ENCODE data around the gene TIMP2. TPM values are rescaled to one million over a fixed set of nuclear protein-coding genes. Genes with fewer than 3 reads are reported as not detected.
A peak's percentile ranks its signal among the peaks of the same experiment; 100 is the strongest.

Gene TIMP2
- total RNA-seq, 1 experiment from 2014 or later = 13.9 TPM

DNA sequence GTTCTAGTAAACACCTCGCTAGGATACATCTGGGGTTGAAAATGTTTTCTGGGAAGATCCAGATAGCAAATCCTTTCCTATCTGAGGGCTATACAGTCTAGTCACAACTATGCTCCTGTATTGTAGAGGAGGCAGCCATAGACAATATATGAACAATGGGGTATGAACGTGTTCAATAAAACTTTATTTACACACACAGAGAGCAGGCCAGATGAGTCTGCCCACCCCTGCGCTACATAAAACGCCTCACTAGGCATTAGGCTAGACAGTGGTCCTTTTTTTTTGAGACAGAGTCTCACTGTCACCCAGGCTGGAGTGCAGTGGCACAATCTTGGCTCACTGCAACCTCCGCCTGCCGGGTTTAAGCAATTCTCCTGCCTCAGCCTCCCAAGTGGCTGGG lies 95.7 kb downstream of the TIMP2 start:
- Histone ChIP-seq H3K4me3 (ENCODE audit: insufficient read depth, low read depth, low read length) (no peak overlapping the region), H3K36me3 (replicated peaks; ENCODE audit: control insufficient read depth, insufficient read depth, low read length) (peaks cover 57% of the 10 kb centered on the region), H3K27me3 (ENCODE audit: control insufficient read depth, insufficient read depth, low read length) (no peaks in the 10 kb centered on the region)
- no peak for DNase-seq

DNA sequence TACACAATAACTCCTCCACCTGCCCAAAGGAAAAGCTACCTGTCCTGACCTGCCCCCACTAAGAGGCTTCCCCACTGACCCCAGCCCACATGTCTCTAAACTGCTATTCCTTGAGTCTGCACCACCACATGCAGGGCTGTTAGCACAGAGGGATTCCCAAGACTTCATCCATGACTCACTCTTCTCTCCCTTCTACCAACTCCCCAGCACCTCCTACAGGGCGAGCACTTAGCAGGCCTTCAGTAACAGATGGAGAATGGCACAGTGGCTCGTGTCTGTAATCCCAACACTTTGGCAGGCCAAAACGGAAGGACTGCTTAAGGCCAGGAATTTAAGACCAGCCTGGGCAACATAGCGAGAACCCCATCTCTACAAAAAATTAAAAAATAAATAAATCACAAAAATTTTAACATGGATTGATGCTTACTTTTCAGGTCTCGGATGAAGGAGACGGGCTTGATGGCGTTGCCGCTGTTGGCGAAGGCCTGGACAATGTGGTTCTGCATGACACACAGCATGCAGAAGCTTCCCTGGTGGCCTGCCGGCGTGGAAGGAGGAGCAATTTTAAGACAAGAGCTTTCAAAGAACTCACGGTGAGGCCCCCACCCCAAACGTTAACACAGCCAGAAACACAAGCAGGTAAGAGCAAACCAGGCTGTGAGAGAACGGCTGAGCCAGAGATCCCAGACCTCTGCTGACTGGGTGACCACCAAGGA lies 96.6 kb downstream of the TIMP2 start:
- peak; percentile 66 for DNase-seq
- H3K36me3 ChIP-seq (replicated peaks; ENCODE audit: control insufficient read depth, insufficient read depth, low read length) = peaks cover 54% of the 10 kb centered on the region
- no peaks in the 10 kb centered on the region for H3K27me3 ChIP-seq (ENCODE audit: control insufficient read depth, insufficient read depth, low read length)
- H3K4me3 ChIP-seq (ENCODE audit: insufficient read depth, low read depth, low read length) = no peak overlapping the region

DNA sequence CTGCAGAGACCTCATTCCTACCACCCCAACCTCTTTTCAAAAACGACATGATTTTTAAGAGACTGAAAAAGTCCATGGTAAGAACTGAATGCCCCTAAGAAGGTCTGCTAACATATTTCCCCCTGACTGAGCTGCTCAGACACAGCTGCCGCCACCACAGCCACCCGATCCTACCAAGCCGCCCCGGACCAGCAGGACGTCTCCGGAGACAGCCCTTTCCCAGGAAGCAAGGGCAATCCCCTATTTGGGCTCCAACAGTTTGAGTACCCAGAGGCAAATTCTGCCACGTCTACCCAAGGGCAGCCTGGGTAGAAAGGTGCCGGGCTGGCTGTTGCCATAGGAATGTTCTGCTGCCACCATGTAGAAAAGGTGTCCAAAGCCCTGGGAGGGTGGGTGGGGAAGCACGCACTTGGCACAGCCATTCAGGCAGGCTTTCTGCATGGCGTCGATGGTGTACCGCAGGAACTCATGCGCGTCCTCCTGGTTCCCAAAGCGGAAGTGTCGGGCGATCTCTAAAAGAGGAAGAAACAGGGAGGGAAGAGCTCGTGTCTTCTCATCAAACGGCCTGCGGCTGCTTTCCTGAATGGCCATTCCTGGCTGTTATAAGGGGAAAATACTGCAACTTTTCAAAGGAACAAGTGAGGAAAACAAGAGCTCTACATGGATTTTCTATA lies 98.2 kb downstream of the TIMP2 start:
- Histone ChIP-seq H3K27me3 (ENCODE audit: control insufficient read depth, insufficient read depth, low read length) (no peaks in the 10 kb centered on the region), H3K4me3 (ENCODE audit: insufficient read depth, low read depth, low read length) (no peak overlapping the region), H3K36me3 (replicated peaks; ENCODE audit: control insufficient read depth, insufficient read depth, low read length) (peaks cover 52% of the 10 kb centered on the region)
- no peak for DNase-seq

DNA sequence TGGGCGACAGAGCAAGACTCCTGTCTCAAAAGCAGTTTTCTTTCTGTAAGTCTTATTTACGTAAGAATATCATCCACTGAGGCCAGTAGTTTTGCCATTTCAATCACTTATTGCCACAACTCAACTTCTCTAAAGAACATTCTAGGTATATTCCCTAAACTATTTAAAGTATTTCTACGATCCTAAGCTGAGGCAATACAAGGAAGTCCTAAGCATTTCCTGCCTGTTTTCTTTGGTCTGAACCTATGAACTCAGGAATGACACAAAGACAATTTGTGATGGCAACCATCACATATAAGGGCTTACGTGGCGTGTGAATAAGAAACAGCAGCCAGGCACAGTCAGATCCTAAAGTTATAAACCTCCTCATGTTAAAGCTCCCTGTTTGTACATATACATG lies 98.8 kb downstream of the TIMP2 start:
- no peak for DNase-seq

DNA sequence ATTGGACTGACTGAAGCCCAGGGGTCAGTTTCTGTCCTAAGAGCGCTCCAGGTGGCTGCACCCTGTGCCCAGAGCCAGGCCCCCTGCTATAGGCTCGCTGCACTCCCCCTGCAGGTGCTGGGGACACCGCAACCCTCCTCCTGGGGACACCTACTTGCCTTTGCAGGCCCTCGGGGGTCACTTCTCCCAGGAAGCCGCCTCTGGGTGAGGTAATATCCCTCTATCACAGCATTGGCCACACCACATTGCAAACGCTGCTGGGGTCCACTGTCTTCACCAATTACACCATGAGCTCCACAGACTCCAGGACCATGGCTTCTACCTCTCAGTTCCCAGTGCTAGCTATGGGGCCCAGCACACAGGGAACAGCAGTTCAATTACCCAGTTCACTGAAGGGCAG lies 99.5 kb downstream of the TIMP2 start:
- DNase-seq = no peak
- H3K4me3 ChIP-seq (ENCODE audit: insufficient read depth, low read depth, low read length) = no peak overlapping the region
- H3K36me3 ChIP-seq (replicated peaks; ENCODE audit: control insufficient read depth, insufficient read depth, low read length) = peaks cover 56% of the 10 kb centered on the region
- no peaks in the 10 kb centered on the region for H3K27me3 ChIP-seq (ENCODE audit: control insufficient read depth, insufficient read depth, low read length)

More for the DNA sequence above, 98.8 kb downstream of the TIMP2 start:
- H3K27me3 ChIP-seq (ENCODE audit: control insufficient read depth, insufficient read depth, low read length) = no peaks in the 10 kb centered on the region
- peaks cover 53% of the 10 kb centered on the region for H3K36me3 ChIP-seq (replicated peaks; ENCODE audit: control insufficient read depth, insufficient read depth, low read length)
- H3K4me3 ChIP-seq (ENCODE audit: insufficient read depth, low read depth, low read length) = no peak overlapping the region

DNA sequence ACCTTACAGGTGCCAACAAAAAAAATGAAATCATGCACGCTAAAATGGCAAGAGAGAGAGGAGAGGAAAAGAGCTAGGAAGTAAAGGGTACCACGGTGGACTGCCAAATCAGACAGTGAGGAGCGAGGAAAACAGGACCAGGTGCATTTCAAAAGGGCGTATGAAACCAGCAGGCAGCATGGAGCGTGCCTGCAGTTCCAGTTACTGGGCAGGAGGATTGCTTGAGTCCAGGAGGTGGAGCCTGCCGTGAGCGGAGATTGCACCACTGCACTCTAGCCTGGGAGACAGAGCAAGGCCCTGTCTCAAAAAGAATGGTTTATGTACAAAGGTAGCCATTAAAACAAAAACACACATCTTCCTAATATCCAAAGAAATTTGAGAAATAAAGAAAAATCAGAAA lies 100.9 kb downstream of the TIMP2 start:
- Histone ChIP-seq H3K4me3 (ENCODE audit: insufficient read depth, low read depth, low read length) (no peak overlapping the region), H3K36me3 (replicated peaks; ENCODE audit: control insufficient read depth, insufficient read depth, low read length) (peaks cover 66% of the 10 kb centered on the region), H3K27me3 (ENCODE audit: control insufficient read depth, insufficient read depth, low read length) (no peaks in the 10 kb centered on the region)
- DNase-seq = no peak

DNA sequence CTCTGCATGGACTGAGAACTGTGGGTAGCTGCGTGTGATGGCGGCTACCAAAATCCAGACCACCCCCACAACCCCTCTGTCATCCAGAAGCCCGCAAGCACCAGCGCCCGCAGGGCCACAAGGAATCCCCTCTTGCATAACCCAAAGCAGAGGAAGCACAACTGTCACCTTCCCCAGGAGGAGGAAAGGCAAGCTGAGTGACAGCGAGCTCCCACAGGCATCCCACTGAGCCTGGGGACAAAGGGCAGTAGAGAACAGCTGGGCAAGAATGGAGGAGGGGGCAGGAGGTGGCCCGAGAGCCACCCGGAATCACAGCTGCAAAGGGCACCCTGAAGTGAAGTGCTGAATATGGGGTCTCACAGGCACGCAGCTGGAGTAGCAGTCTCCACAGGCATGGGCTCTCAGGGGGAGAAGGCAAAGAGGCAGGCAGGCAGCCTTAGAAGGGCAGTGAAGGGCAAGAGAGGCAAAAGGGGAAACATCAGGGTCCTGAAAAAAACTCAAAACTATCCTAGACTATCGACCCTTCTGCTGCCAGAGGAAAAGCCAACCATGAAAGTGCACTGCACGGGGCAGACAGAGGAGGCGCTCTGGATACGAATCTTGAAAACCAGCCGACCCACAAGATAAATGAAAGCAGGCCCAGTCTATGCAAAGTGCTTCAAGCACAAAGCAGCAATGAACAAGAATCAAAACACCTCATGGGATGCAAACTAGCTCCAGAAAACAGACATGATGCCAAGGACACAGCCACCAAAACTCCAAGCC lies 101.7 kb downstream of the TIMP2 start:
- no peak for DNase-seq
- Histone ChIP-seq H3K27me3 (ENCODE audit: control insufficient read depth, insufficient read depth, low read length) (no peaks in the 10 kb centered on the region), H3K36me3 (replicated peaks; ENCODE audit: control insufficient read depth, insufficient read depth, low read length) (peaks cover 69% of the 10 kb centered on the region), H3K4me3 (ENCODE audit: insufficient read depth, low read depth, low read length) (no peak overlapping the region)

DNA sequence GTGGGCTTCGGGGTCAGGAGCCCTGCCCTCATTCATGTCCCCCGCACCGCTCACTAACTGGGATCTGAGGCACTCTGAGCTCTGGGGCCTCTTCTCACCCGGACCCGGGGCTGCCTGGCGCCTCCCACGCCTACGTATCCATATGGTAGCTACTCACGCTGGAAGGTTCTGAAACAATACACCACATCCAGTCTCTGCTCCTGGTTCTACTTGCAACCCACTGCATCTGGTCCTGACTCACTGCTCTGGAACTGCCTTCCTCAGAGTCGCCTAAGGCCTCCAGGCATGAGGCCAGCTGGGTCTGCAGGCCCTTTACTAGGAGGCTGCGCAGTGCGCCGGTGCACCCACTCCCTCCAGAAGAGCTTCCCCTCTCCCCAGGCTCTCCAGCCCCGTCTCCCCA lies 102.6 kb downstream of the TIMP2 start:
- DNase-seq = no peak
- Histone ChIP-seq H3K36me3 (replicated peaks; ENCODE audit: control insufficient read depth, insufficient read depth, low read length) (peaks cover 69% of the 10 kb centered on the region), H3K4me3 (ENCODE audit: insufficient read depth, low read depth, low read length) (no peak overlapping the region), H3K27me3 (ENCODE audit: control insufficient read depth, insufficient read depth, low read length) (no peaks in the 10 kb centered on the region)

DNA sequence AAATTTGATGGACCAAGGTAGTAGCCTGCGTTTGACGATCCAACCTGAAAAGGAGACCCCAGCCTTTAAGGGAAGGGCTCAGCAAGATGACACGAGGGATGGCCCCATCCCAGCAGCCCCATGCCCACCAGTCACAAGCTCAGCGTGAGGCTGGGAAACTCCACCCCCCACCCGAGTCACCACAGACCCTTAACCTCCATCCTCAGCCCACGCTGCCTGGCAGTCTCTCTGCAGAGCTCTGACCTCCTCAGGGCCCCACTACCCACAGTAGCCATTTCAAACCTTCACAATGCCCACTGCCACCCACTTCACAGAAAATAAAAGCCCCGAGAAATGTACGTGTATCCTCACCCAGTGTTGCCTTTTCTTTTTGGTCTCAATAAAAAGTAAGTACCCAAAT lies 103.2 kb downstream of the TIMP2 start:
- no peak overlapping the region for H3K4me3 ChIP-seq (ENCODE audit: insufficient read depth, low read depth, low read length)
- no peak for DNase-seq
- no peaks in the 10 kb centered on the region for H3K27me3 ChIP-seq (ENCODE audit: control insufficient read depth, insufficient read depth, low read length)
- peaks cover 68% of the 10 kb centered on the region for H3K36me3 ChIP-seq (replicated peaks; ENCODE audit: control insufficient read depth, insufficient read depth, low read length)

DNA sequence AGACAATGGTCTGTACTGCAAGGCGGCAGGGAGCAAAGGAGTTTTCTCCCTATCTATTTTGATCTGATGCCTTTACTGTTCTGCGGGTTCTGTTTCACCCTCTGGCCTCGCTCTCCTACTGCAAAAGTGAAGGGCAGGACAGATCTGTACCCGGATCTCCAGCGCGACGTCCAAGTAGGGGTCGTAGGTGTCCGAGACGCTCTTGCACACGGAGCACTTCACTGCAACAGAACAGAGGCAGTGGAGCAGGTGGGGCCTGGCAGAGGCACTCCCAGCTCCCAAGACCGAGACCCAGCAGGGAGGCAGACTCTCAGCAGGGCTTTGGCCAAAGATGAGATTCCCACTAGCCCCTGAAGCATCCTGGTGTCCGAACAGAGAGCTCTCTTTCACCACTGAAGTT lies 104.3 kb downstream of the TIMP2 start:
- DNase-seq = peak; percentile 20
- Histone ChIP-seq H3K36me3 (replicated peaks; ENCODE audit: control insufficient read depth, insufficient read depth, low read length) (peaks cover 62% of the 10 kb centered on the region), H3K27me3 (ENCODE audit: control insufficient read depth, insufficient read depth, low read length) (no peaks in the 10 kb centered on the region), H3K4me3 (ENCODE audit: insufficient read depth, low read depth, low read length) (no peak overlapping the region)

DNA sequence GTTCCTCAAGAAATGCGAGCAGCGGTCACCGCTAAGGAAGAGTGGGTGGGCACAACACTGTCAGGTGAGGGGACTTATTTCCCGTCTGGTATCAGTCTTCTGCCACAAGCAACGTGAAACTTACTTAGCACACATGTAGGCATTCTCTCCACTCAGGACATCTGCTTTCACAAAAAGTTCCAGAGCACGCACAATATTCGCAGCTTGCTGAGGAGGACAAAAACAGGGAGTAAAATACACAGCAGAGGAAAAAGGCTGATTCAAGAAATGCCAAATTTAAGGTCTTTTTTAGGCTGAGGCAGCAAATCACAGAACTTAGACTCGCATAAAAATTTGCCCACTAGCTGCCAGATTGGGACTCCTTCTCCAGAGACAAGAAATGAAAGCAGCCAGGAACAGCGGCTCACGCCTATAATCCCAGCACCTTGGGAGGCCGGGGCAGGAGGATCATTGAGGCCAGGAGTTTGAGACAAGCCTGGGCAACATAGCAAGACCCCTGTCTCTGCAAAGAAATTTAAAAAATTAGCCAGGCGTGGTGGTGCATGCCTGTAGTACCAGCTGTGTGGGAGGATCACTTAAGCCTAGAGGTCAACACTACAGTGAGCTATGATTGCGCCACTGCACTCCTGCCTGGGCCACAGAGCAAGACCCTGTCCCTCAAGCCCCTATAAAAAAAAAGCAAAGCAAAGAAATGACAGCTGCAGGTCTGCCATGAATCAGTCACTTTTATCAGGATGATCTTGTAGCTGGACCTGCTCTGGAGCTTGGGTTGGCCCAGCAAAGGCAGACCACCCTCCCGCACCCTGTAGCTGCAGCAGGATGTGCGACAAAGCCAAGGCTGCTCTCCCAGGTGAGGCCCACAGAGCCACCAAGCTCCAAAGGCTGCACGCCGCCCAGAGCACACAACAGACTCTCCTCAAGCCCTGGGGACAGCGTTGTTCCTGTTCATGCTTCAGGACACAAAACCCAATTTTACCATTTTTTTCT lies 105.1 kb downstream of the TIMP2 start:
- no peak overlapping the region for H3K4me3 ChIP-seq (ENCODE audit: insufficient read depth, low read depth, low read length)
- DNase-seq = peak; percentile 9
- peaks cover 60% of the 10 kb centered on the region for H3K36me3 ChIP-seq (replicated peaks; ENCODE audit: control insufficient read depth, insufficient read depth, low read length)
- H3K27me3 ChIP-seq (ENCODE audit: control insufficient read depth, insufficient read depth, low read length) = no peaks in the 10 kb centered on the region; the same call in 1 of the 2 replicates

DNA sequence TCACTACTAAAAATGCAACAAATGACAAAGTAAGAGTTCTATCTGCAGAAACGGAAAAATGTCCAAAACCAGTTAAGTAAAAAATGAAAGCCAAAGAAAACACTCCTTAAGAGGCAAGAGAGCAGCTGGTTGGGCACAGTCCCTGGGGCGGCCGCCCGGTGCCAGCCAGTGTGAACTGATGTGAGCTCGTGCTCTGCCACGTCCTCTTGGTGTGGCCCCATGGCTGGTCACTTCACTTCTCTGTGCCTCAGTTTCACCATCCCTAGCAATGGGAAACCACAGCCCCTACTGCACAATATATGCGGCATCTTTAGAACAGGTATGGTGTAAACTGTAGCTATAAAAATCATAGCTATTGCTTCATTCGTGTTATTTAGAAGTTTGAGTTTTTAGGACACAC lies 105.8 kb downstream of the TIMP2 start:
- Histone ChIP-seq H3K27me3 (ENCODE audit: control insufficient read depth, insufficient read depth, low read length) (no peaks in the 10 kb centered on the region; the same call in 1 of the 2 replicates), H3K36me3 (replicated peaks; ENCODE audit: control insufficient read depth, insufficient read depth, low read length) (peaks cover 56% of the 10 kb centered on the region), H3K4me3 (ENCODE audit: insufficient read depth, low read depth, low read length) (no peak overlapping the region)
- DNase-seq = peak; percentile 9

DNA sequence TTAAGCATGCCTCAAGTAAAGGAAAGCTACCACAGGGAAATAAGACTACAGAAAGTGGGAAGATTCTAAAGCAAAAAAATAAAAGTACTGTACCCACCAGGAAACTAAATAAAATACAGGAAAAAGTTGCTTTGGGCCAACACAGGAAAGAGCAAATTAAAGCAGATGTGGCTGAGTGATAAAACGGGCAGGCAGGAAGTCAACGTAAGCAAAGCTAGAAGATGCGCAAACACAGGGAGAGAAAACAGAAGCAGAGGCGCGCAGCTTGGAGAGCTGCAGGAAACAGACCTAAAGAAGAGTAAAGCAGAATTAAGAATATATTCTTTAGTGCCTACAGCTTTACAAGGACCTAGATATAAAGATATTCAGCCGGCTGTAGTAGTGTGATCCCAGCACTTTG lies 106.3 kb downstream of the TIMP2 start:
- peaks cover 60% of the 10 kb centered on the region for H3K36me3 ChIP-seq (replicated peaks; ENCODE audit: control insufficient read depth, insufficient read depth, low read length)
- no peak for DNase-seq
- no peaks in the 10 kb centered on the region; the same call in 1 of the 2 replicates for H3K27me3 ChIP-seq (ENCODE audit: control insufficient read depth, insufficient read depth, low read length)
- no peak overlapping the region for H3K4me3 ChIP-seq (ENCODE audit: insufficient read depth, low read depth, low read length)
